ENCODE results near the gene RFXAP.

The RFXAP gene

GRCh38 chr13:36817996-36818803, 822 bp upstream of the RFXAP start:
- no peak for DNase-seq (ENCODE audit: low spot score)

GRCh38 chr13:36819739-36820090, 693 bp downstream of the RFXAP start:
- DNase-seq (ENCODE audit: low spot score), result peak; percentile 21

GRCh38 chr13:36820222-36820621, 1.2 kb downstream of the RFXAP start:
- DNase-seq (ENCODE audit: low spot score), result no peak

- DNase-seq (ENCODE audit: low spot score), result no peak
These were observed 3.8 kb downstream of the RFXAP start for GRCh38 chr13:36822785-36823184.

- DNase-seq (ENCODE audit: low spot score), result no peak
These were observed 10.7 kb downstream of the RFXAP start for GRCh38 chr13:36829753-36830152.

- no peak for DNase-seq (ENCODE audit: low spot score)
These were observed 12.3 kb downstream of the RFXAP start for GRCh38 chr13:36831291-36831690.

- DNase-seq (ENCODE audit: low spot score), result no peak
These were observed 15.3 kb downstream of the RFXAP start for GRCh38 chr13:36834299-36834698.

GRCh38 chr13:36837354-36838092, 18.5 kb downstream of the RFXAP start:
- no peak for DNase-seq (ENCODE audit: low spot score)

- DNase-seq (ENCODE audit: low spot score), result no peak
These were observed 20.3 kb downstream of the RFXAP start for GRCh38 chr13:36839281-36839680.

GRCh38 chr13:36839981-36840380, 21.0 kb downstream of the RFXAP start:
- no peak for DNase-seq (ENCODE audit: low spot score)

- no peak for DNase-seq (ENCODE audit: low spot score)
These were observed 21.8 kb downstream of the RFXAP start for GRCh38 chr13:36840718-36841250.

GRCh38 chr13:36841391-36841790, 22.4 kb downstream of the RFXAP start:
- DNase-seq (ENCODE audit: low spot score), result no peak

- no peak for DNase-seq (ENCODE audit: low spot score)
These were observed 28.6 kb downstream of the RFXAP start for GRCh38 chr13:36847606-36848005.

- no peak for DNase-seq (ENCODE audit: low spot score)
These were observed 29.4 kb downstream of the RFXAP start for GRCh38 chr13:36848199-36848982.

- no peak for DNase-seq (ENCODE audit: low spot score)
These were observed 31.9 kb downstream of the RFXAP start for GRCh38 chr13:36850790-36851438.

GRCh38 chr13:36857253-36857652, 38.2 kb downstream of the RFXAP start:
- no peak for DNase-seq (ENCODE audit: low spot score)

- peak; percentile 23 for DNase-seq (ENCODE audit: low spot score)
These were observed 39.3 kb downstream of the RFXAP start for GRCh38 chr13:36858290-36858689.

GRCh38 chr13:36859259-36859658, 40.2 kb downstream of the RFXAP start:
- no peak for DNase-seq (ENCODE audit: low spot score)

- DNase-seq (ENCODE audit: low spot score), result no peak
These were observed 43.1 kb downstream of the RFXAP start for GRCh38 chr13:36862002-36862685.

GRCh38 chr13:36862722-36863121, 43.7 kb downstream of the RFXAP start:
- DNase-seq (ENCODE audit: low spot score), result no peak

- DNase-seq (ENCODE audit: low spot score), result no peak
These were observed 46.2 kb downstream of the RFXAP start for GRCh38 chr13:36865265-36865664.
